ENCODE measurements around the gene TTC23L. TPM values are rescaled to one million over a fixed set of nuclear protein-coding genes. Genes with fewer than 3 reads are reported as not detected.
"Not testable (repeated sequence)": the region's sequence is repeated elsewhere in the genome, so short reads cannot be mapped to it uniquely, and the experiment has no call there.

The TTC23L gene
- total and polyA plus RNA-seq, 5 donors from 2014 or later = not detected

DNA sequence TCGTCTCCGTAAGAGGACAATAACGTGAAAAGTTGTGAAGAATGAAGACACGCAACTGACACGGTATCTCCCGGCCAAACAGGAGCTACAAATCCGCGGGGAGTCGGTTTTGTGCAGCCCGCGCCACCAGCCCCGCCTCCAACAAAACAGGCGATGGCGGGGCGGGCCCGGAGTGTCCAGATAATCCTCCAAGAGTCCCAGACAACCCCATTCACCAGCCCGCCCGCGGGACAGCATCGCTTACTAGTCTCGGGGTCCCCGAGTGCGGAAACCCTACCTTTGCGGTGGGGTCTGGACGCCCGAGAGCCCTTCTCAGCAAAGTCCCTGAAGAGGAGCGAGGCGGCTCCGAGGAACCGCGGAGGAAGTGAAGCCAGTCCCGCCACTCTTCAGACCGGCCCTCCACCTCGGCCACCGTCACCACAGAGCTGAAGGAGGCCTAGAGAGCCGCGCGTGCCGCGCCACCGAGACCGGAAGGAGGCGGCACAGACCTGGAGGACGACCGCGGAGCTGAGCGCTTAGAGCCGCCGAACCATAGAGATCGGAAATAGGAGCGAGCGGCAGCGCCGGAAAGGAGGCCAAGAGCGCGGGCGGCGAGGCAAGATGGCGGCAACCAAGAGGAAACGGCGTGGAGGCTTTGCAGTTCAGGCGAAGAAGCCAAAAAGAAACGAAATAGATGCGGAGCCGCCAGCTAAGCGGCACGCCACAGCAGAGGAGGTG is 76.3 kb downstream of the TTC23L start, which contains the start of the genes BRIX1 and RAD1:
Gene BRIX1, plus strand, starts transcription at position 573 of the 717 bp plus-strand sequence. Its CDS starts 28 bp downstream, at position 601.
Gene RAD1, minus strand, starts transcription at position 366 of the 717 bp plus-strand sequence. CDS start 612 bp downstream, outside the sequence.
- Histone ChIP-seq H3K4me1 (ENCODE audit: control insufficient read depth, insufficient read depth, low read length, poor library complexity, severe bottlenecking) (peaks cover 24% of the 10 kb centered on the region), H3K4me3 (ENCODE audit: low read depth, low read length) (peak within 1 kb of the TSS; percentile 96), H3K36me3 (ENCODE audit: control insufficient read depth, insufficient read depth, low read length) (peaks cover 26% of the 10 kb centered on the region), H3K27me3 (ENCODE audit: control insufficient read depth, insufficient read depth, low read length) (no peaks in the 10 kb centered on the region), H3K27ac (ENCODE audit: insufficient read depth, low read length, poor library complexity, severe bottlenecking) (peak within 1 kb of the TSS; percentile 89), H3K9me3 (ENCODE audit: control insufficient read depth in 2 of 2, low read length in 2 of 2) (no peaks in the 10 kb centered on the region)
- H3K4me1 Mint-ChIP-seq = peaks cover 6 to 40% (median 19%) of the 10 kb centered on the region in 4 donors
- peak within 1 kb of the TSS in 1 of 3 donors; percentile 79 for H3K27ac Mint-ChIP-seq
- peak; percentile 99 for ATAC-seq (ENCODE audit: low read depth in 2 of 2)
- H3K4me3 Mint-ChIP-seq = peak within 1 kb of the TSS in 1 of 4 donors; percentile 69
- H3K9me3 Mint-ChIP-seq = no peaks in the 10 kb centered on the region
- peak; percentile 90 to 99 (median 93) for DNase-seq
- no peaks in the 10 kb centered on the region for H3K27me3 Mint-ChIP-seq
- peaks cover 16% of the 10 kb centered on the region for H3K36me3 Mint-ChIP-seq

DNA sequence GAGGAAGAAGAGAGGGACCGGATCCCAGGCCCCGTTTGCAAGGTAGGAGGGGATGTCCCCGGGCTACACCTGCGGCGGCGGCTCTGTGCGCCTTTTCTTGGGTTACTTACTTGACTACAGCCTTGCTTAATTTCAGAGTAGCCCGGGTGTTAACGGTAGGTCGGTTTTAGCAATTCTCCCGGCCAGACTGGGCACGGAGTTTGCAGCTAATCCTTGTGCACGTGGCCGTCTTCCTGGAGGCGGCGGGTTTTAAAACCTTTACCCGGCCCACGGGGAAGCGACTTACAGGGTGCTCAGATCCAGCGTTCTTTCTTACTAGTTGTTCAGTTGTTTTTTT is 76.9 kb downstream of the TTC23L start:
- Histone ChIP-seq H3K4me1 (ENCODE audit: control insufficient read depth, insufficient read depth, low read length, poor library complexity, severe bottlenecking) (peaks cover 24% of the 10 kb centered on the region), H3K4me3 (ENCODE audit: low read depth, low read length) (peak overlapping the region; percentile 96), H3K27ac (ENCODE audit: insufficient read depth, low read length, poor library complexity, severe bottlenecking) (peak overlapping the region; percentile 89), H3K9me3 (ENCODE audit: control insufficient read depth in 2 of 2, low read length in 2 of 2) (no peaks in the 10 kb centered on the region), H3K27me3 (ENCODE audit: control insufficient read depth, insufficient read depth, low read length) (no peaks in the 10 kb centered on the region), H3K36me3 (ENCODE audit: control insufficient read depth, insufficient read depth, low read length) (peaks cover 29% of the 10 kb centered on the region)
- Mint-ChIP-seq H3K27me3 (no peaks in the 10 kb centered on the region), H3K27ac (no peak overlapping the region), H3K4me1 (peaks cover 6 to 42% (median 19%) of the 10 kb centered on the region in 4 donors), H3K4me3 (no peak overlapping the region), H3K9me3 (no peaks in the 10 kb centered on the region), H3K36me3 (peaks cover 16% of the 10 kb centered on the region)
- ATAC-seq (ENCODE audit: low read depth in 2 of 2) (no peak), DNase-seq (no peak)

DNA sequence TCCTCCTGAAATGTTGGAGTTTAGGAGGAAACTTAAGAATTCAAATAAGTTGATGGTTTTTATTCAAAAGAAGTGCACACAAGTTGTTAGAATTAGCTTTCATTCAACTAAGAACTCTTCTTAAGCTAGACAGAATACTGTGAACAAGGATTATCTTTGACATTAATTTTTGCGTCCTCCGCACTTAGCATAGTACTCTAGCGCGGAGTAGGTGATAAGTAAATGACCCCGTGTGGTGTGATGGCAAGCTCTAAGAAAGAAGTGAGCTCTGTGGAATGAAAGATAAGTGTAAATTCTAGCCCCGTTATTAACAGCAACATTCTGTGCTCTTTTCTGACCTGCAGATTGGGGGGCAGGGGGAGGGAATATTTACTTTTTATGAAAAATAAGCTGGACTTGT is 77.6 kb downstream of the TTC23L start:
- peaks cover 15% of the 10 kb centered on the region for H3K36me3 Mint-ChIP-seq
- H3K27me3 Mint-ChIP-seq = no peaks in the 10 kb centered on the region
- peak overlapping the region in 1 of 3 donors; percentile 79 for H3K27ac Mint-ChIP-seq
- Histone ChIP-seq H3K4me3 (ENCODE audit: low read depth, low read length) (peak overlapping the region; percentile 96), H3K36me3 (ENCODE audit: control insufficient read depth, insufficient read depth, low read length) (peaks cover 30% of the 10 kb centered on the region), H3K4me1 (ENCODE audit: control insufficient read depth, insufficient read depth, low read length, poor library complexity, severe bottlenecking) (peaks cover 24% of the 10 kb centered on the region), H3K27me3 (ENCODE audit: control insufficient read depth, insufficient read depth, low read length) (no peaks in the 10 kb centered on the region), H3K9me3 (ENCODE audit: control insufficient read depth in 2 of 2, low read length in 2 of 2) (no peaks in the 10 kb centered on the region), H3K27ac (ENCODE audit: insufficient read depth, low read length, poor library complexity, severe bottlenecking) (peak overlapping the region; percentile 89)
- no peaks in the 10 kb centered on the region for H3K9me3 Mint-ChIP-seq
- no peak for ATAC-seq (ENCODE audit: low read depth in 2 of 2)
- DNase-seq = no peak
- no peak overlapping the region for H3K4me3 Mint-ChIP-seq
- peaks cover 6 to 44% (median 17%) of the 10 kb centered on the region in 4 donors for H3K4me1 Mint-ChIP-seq

DNA sequence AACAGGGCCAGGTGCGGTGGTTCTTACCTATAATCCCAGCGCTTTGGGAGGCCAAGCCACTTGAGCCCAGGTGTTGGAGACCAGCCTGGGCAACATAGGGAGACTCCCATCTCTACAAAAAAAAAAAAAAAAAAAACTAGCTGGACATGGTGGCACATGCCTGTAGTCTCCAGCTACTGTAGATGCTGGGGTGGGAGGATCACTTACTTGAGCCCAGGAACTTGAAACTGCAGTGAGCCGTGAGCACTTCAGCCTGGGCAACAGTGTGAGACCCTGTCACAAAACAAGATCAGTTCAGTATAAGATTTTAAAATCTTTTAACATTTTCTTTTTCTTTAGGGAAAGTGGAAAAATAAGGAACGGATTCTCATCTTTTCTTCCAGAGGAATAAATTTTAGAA is 79.1 kb downstream of the TTC23L start:
- H3K27ac Mint-ChIP-seq = peak overlapping the region in 1 of 3 donors; percentile 58
- Histone ChIP-seq H3K27ac (ENCODE audit: insufficient read depth, low read length, poor library complexity, severe bottlenecking) (no peak overlapping the region), H3K4me3 (ENCODE audit: low read depth, low read length) (no peak overlapping the region)

DNA sequence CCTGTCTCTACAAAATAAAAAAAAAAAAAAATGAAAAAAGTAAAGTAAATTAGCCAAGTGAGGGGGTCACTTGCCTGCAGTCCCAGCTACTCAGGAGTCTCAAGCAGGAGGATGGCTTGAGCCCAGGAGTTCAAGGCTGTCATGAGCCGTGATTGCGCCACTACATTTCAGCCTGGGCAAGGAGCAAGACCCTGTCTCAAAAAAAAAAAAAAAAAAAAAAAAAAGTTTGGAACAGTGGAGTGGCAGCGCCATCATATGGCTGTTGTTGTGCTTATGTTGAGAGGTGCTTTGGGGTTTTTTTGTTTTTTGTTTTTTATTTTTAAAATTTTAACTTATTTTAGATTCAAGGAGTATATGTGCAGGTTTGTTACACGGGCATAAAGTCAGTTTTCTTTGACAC is 80.1 kb downstream of the TTC23L start:
- H3K27ac Mint-ChIP-seq = no peak overlapping the region
- H3K36me3 Mint-ChIP-seq = peaks cover 19% of the 10 kb centered on the region
- Histone ChIP-seq H3K36me3 (ENCODE audit: control insufficient read depth, insufficient read depth, low read length) (peaks cover 44% of the 10 kb centered on the region), H3K4me3 (ENCODE audit: low read depth, low read length) (no peak overlapping the region), H3K9me3 (ENCODE audit: control insufficient read depth in 2 of 2, low read length in 2 of 2) (no peaks in the 10 kb centered on the region), H3K27ac (ENCODE audit: insufficient read depth, low read length, poor library complexity, severe bottlenecking) (no peak overlapping the region), H3K27me3 (ENCODE audit: control insufficient read depth, insufficient read depth, low read length) (no peaks in the 10 kb centered on the region), H3K4me1 (ENCODE audit: control insufficient read depth, insufficient read depth, low read length, poor library complexity, severe bottlenecking) (peaks cover 21% of the 10 kb centered on the region)
- ATAC-seq (ENCODE audit: low read depth in 2 of 2) (no peak), DNase-seq (no peak)
- H3K27me3 Mint-ChIP-seq = no peaks in the 10 kb centered on the region
- H3K4me1 Mint-ChIP-seq = peaks cover 6 to 37% (median 20%) of the 10 kb centered on the region in 4 donors
- H3K9me3 Mint-ChIP-seq = no peaks in the 10 kb centered on the region
- no peak overlapping the region for H3K4me3 Mint-ChIP-seq

More for the DNA sequence above, 79.1 kb downstream of the TTC23L start:
- H3K4me3 Mint-ChIP-seq = peak overlapping the region in 2 of 4 donors; percentile 9 to 59
- ATAC-seq (ENCODE audit: low read depth in 2 of 2) (no peak), DNase-seq (no peak)
- H3K9me3 Mint-ChIP-seq = no peaks in the 10 kb centered on the region
- Histone ChIP-seq H3K27me3 (ENCODE audit: control insufficient read depth, insufficient read depth, low read length) (no peaks in the 10 kb centered on the region), H3K9me3 (ENCODE audit: control insufficient read depth in 2 of 2, low read length in 2 of 2) (no peaks in the 10 kb centered on the region), H3K4me1 (ENCODE audit: control insufficient read depth, insufficient read depth, low read length, poor library complexity, severe bottlenecking) (peaks cover 24% of the 10 kb centered on the region), H3K36me3 (ENCODE audit: control insufficient read depth, insufficient read depth, low read length) (peaks cover 34% of the 10 kb centered on the region)
- H3K27me3 Mint-ChIP-seq = no peaks in the 10 kb centered on the region
- H3K36me3 Mint-ChIP-seq = peaks cover 13% of the 10 kb centered on the region
- H3K4me1 Mint-ChIP-seq = peaks cover 6 to 42% (median 17%) of the 10 kb centered on the region in 4 donors

DNA sequence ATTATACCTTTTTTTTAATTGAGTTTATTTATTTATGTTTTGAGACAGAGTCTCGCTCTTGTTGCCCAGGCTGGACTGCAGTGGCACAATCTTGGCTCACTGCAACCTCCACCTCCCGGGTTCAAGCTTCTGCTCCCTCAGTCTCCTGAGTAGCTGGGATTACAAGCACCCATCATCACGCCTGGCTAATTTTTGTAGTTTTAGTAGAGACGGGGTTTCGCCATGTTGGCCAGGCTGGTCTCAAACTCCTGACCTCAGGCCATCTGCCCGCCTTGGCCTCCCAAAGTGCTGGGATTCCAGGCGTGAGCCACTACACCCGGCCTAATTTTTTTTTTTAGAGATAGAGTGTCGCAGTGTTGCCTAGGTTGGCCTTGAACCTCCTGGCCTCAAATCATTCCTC is 84.3 kb downstream of the TTC23L start:
- not testable (repeated sequence) for H3K4me1 ChIP-seq (ENCODE audit: control insufficient read depth, insufficient read depth, low read length, poor library complexity, severe bottlenecking); H3K9me3 Mint-ChIP-seq; ATAC-seq (ENCODE audit: low read depth in 2 of 2); H3K27ac ChIP-seq (ENCODE audit: insufficient read depth, low read length, poor library complexity, severe bottlenecking); H3K9me3 ChIP-seq (ENCODE audit: control insufficient read depth in 2 of 2, low read length in 2 of 2); DNase-seq; H3K27me3 Mint-ChIP-seq; H3K4me1 Mint-ChIP-seq; H3K4me3 ChIP-seq (ENCODE audit: low read depth, low read length); H3K27me3 ChIP-seq (ENCODE audit: control insufficient read depth, insufficient read depth, low read length); H3K4me3 Mint-ChIP-seq
- Mint-ChIP-seq H3K27ac (peak overlapping the region in 1 of 3 donors; percentile 22), H3K36me3 (peaks cover 22% of the 10 kb centered on the region)
- H3K36me3 ChIP-seq (ENCODE audit: control insufficient read depth, insufficient read depth, low read length) = peaks cover 63% of the 10 kb centered on the region

DNA sequence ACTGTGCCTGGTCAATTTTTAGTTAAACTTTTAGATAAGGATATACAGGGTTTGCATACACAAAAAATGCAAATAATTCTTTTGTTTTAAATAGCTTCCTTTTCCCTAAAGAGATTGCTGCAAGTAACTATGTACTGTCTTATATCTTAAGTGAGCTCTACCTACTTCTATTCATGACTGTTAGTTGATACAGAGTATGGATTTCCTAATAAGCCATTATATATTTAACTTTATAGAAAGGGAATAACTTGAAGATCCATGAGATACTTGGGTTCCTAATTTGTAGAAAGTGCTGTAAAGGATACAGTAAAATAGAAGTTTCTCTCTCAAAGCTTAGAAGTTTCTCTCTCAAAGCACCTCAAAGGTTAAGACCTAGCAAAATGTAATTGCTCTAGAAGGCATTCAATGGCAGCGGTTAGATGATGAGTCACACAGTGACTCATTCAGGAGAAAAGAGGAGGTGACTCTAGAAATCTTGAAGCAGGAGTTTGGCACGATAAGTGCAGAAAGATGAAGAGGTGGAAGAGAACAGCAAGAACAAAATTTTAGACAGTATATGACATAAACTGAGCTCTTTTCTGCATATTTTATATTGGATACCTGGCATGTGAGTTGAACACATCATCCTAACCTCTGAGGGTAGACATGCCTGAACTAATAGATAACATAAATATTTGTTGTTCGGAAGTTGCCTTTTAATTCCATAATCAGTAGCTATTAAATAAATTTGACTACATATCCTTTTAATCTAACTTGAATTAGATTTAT is 84.9 kb downstream of the TTC23L start:
- no peaks in the 10 kb centered on the region for H3K9me3 Mint-ChIP-seq
- ATAC-seq (ENCODE audit: low read depth in 2 of 2) = peak; percentile 94 to 96

More for the DNA sequence above, 84.9 kb downstream of the TTC23L start:
- H3K4me1 ChIP-seq (ENCODE audit: control insufficient read depth, insufficient read depth, low read length, poor library complexity, severe bottlenecking) = peaks cover 4% of the 10 kb centered on the region
- Mint-ChIP-seq H3K27ac (peak overlapping the region in 1 of 3 donors; percentile 22), H3K36me3 (peaks cover 22% of the 10 kb centered on the region), H3K27me3 (no peaks in the 10 kb centered on the region), H3K4me3 (no peak overlapping the region), H3K4me1 (peaks cover 6 to 11% (median 9%) of the 10 kb centered on the region in 4 donors)
- H3K27me3 ChIP-seq (ENCODE audit: control insufficient read depth, insufficient read depth, low read length) = no peaks in the 10 kb centered on the region
- no peak overlapping the region for H3K27ac ChIP-seq (ENCODE audit: insufficient read depth, low read length, poor library complexity, severe bottlenecking)
- H3K9me3 ChIP-seq (ENCODE audit: control insufficient read depth in 2 of 2, low read length in 2 of 2) = no peaks in the 10 kb centered on the region
- peak in 1 of 3 donors; percentile 61 for DNase-seq
- no peak overlapping the region for H3K4me3 ChIP-seq (ENCODE audit: low read depth, low read length)
- H3K36me3 ChIP-seq (ENCODE audit: control insufficient read depth, insufficient read depth, low read length) = peaks cover 61% of the 10 kb centered on the region
